Type B pancreatic cell (in vitro differentiated cells): ENCODE results near the gene RAB8B. TPM values are rescaled to one million over a fixed set of nuclear protein-coding genes. Genes with fewer than 3 reads are reported as not detected.

ENCODE experiments used
- DNase-seq: peaks from one replicate; pipeline ENCODE4 v3.0.0; 2021; ENCODE audit warnings: mixed read lengths; ENCODE audit not compliant: unreplicated experiment; ENCODE audit errors: extremely low spot score
- H3K27ac Mint-ChIP-seq: 2 replicates; pipeline ENCODE4 v1.8.0; 2021; ENCODE audit warnings: mild to moderate bottlenecking, mixed read lengths
- H3K27me3 Mint-ChIP-seq: 2 replicates; pipeline ENCODE4 v1.8.0; 2021; ENCODE audit warnings: mixed read lengths
- H3K36me3 Mint-ChIP-seq: 2 replicates; pipeline ENCODE4 v1.8.0; 2021; ENCODE audit warnings: mixed read lengths
- H3K4me1 Mint-ChIP-seq: one replicate; pipeline ENCODE4 v1.8.0; 2021; ENCODE audit warnings: mixed read lengths; ENCODE audit not compliant: unreplicated experiment
- H3K4me3 Mint-ChIP-seq: 2 replicates; pipeline ENCODE4 v1.8.0; 2021; ENCODE audit warnings: mild to moderate bottlenecking, mixed read lengths
- H3K9me3 Mint-ChIP-seq: 2 replicates; pipeline ENCODE4 v1.8.0; 2021; ENCODE audit warnings: mixed read lengths
- CTCF ChIP-seq: fragments of 200-600 bp; sonication (generic); conservative IDR thresholded peaks from 2 replicates; pipeline ENCODE4 v1.5.0; 2021; ENCODE audit warnings: antibody characterized with exemption, mild to moderate bottlenecking
- total RNA-seq: library from RNA; stranded (reverse); gene quantifications from 2 replicates; pipeline ENCODE4 v1.2.1, GENCODE V29; 2021; ENCODE audit warnings: low replicate concordance

Gene RAB8B
- total RNA-seq, 1 donor from 2014 or later: 36.8 TPM

GRCh38 chr15:63211549-63211948 is 22.1 kb downstream of the RAB8B start:
- Mint-ChIP-seq H3K27me3 (no peaks in the 10 kb centered on the region), H3K27ac (peak overlapping the region; percentile 89), H3K4me1 (peaks cover 49% of the 10 kb centered on the region), H3K4me3 (no peak overlapping the region), H3K36me3 (peaks cover 11% of the 10 kb centered on the region), H3K9me3 (peaks cover 7% of the 10 kb centered on the region)
- DNase-seq: no peak
- no peak for TF ChIP-seq CTCF

DNA sequence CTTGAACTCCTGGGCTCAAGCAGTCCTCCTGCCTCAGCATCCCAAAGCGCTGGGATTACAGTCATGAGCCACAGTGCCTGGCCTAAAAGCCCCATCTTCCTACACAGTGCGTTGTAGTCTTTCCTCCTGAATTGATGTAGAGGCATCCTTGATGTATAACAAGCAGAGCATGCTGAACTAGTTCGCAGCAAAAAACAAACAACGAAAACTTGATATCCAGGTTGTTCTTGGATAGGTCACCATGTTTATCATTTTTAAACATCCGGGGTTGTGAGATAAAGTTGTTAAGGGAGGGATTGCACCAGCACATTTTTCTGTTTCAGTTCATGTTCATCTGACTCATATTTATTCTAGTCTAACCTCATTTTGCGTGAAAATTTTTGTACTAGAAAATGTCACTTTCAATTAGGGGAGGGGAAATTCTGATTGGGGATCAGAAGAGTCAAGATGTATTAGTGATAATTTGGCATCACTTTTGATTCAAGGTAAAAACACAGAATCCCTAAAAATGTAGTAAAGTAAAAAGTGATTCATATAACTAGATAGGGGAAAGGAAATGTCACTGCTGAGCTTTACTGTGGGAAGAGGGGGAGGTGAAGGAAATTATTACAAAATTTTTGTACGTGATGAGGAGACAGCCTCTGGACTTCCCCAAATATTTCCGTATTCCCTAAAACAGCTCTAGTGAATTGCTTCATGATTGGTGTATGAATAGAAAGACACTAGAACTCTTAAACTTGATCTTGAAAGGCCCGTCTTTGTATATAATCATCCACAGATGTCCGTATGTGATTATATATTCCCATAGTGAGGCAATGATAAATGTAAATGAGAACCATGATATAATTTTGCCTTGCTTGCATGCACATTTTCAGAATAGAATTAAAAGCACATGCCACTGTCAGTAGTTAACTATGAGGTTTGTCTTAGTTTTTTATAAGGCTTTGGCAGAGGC is 22.9 kb downstream of the RAB8B start:
- no peaks in the 10 kb centered on the region for H3K27me3 Mint-ChIP-seq
- no peaks in the 10 kb centered on the region for H3K9me3 Mint-ChIP-seq
- H3K27ac Mint-ChIP-seq: peak overlapping the region; percentile 89
- peak overlapping the region; percentile 36 for H3K4me3 Mint-ChIP-seq
- peaks cover 6% of the 10 kb centered on the region for H3K36me3 Mint-ChIP-seq
- no peak for DNase-seq
- no peak for TF ChIP-seq CTCF
- H3K4me1 Mint-ChIP-seq: peaks cover 42% of the 10 kb centered on the region

DNA sequence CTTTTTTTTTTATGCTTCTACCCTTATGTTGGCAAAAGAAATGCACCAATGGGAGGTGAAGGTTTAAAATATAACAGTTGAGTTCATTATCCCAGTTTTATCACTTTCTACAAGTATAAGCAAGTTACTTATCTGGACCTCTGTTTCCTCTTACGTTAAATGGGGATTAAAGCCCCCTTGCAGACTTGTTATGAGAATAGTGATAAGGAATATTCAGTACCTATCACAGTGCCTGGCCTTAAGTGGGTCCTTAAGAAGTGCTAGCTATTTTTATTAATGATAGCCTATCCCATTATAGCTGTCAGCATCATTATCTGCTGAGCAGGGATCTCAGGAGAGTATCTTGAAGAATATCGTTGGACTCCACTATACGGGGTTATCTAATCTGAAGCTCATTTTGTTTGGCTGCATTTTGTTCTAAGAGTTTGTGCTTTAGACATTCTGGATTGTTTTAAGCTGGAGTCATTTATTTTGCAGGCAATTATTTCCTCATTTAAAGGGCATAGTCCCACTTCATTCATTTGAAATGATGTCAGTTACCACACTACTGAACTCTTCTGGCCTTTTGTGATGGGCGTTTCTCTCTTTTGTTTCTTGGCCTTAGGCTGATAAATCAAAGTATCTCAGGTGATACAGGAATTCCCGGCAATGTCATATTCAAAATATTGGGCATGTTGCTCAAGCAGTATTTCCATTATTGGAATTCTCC is 28.8 kb downstream of the RAB8B start:
- no peak for TF ChIP-seq CTCF
- Mint-ChIP-seq H3K36me3 (peaks cover 3% of the 10 kb centered on the region), H3K4me3 (peak overlapping the region; percentile 18), H3K4me1 (peaks cover 20% of the 10 kb centered on the region), H3K27ac (peak overlapping the region; percentile 87), H3K9me3 (no peaks in the 10 kb centered on the region), H3K27me3 (no peaks in the 10 kb centered on the region)
- no peak for DNase-seq

DNA sequence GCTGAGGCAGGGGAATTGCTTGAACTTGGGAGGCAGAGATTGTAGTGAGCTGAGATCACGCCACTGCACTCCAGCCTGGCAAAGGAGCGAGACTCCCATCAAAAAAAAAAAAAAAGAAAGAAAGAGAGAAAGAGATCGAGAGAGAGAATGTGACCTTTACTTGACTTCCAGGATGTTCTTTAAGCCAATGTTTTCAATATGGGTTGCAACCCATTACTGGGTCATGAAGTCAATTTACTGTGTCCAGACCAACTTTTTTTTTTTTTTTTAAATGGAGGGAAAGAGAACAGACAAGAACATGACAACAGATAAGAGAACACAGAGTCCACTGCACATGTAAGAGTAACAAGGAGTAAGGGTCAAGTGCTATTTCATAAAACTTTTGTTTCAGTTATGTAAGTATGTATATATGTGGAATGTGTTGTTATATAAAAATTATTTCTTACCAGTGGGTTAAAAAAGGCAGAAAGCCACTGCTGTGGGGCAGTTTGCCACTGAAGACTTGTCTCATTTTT is 29.8 kb downstream of the RAB8B start:
- Mint-ChIP-seq H3K4me1 (peaks cover 16% of the 10 kb centered on the region), H3K4me3 (no peak overlapping the region), H3K27ac (peak overlapping the region; percentile 87), H3K36me3 (peaks cover 8% of the 10 kb centered on the region), H3K9me3 (no peaks in the 10 kb centered on the region), H3K27me3 (no peaks in the 10 kb centered on the region)
- TF ChIP-seq CTCF: no peak
- no peak for DNase-seq

- Mint-ChIP-seq H3K27me3 (no peaks in the 10 kb centered on the region), H3K36me3 (peaks cover 8% of the 10 kb centered on the region), H3K4me3 (no peak overlapping the region), H3K27ac (no peak overlapping the region), H3K4me1 (peaks cover 10% of the 10 kb centered on the region), H3K9me3 (no peaks in the 10 kb centered on the region)
- no peak for DNase-seq
- no peak for TF ChIP-seq CTCF
Observed at GRCh38 chr15:63221346-63221745, 31.9 kb downstream of the RAB8B start.
